Panc1 (cell line): Measurements from ENCODE around the gene TSPAN14. TPM values are rescaled to one million over a fixed set of nuclear protein-coding genes. Genes with fewer than 3 reads are reported as not detected.
"Not testable (repeated sequence)": the region's sequence is repeated elsewhere in the genome, so short reads cannot be mapped to it uniquely, and the experiment has no call there.

ENCODE experiments used
- ATAC-seq: fragments of 200-7000 bp; cut with Tn5 transposase; 2 replicates; pipeline ENCODE4 v1.9.1; 2020; ENCODE audit warnings: mild to moderate bottlenecking, moderate library complexity
- BruUV-seq: library from RNA; stranded (reverse); fragments of 400-500 nt; replicated peaks from 2 replicates; lab custom pipeline; 2021; lab: Mats Ljungman, UMichigan
- CTCF ChIA-PET: fragments of 300-600 bp; sonication (Branson Sonifier 250); formaldehyde crosslinking; loops from one replicate; lab custom pipeline; 2022; ENCODE audit warnings: antibody characterized with exemption; lab: Charles Lee
- POLR2A ChIA-PET: fragments of 300-600 bp; sonication (Branson Sonifier 250); formaldehyde crosslinking; loops from one replicate; lab custom pipeline; 2022; ENCODE audit warnings: antibody characterized with exemption; lab: Charles Lee
- DNase-seq: peaks from one replicate; pipeline ENCODE4 v3.0.0-alpha.2; 2010; ENCODE audit warnings: low read depth, low spot score
- H3K27ac ChIP-seq: 2 replicates; pipeline ENCODE4 v1.5.1; 2011; ENCODE audit warnings: mild to moderate bottlenecking, low read length, inconsistent platforms
- H3K27me3 ChIP-seq: fragments of 200-500 bp; sonication (Bioruptor generic); 2 replicates; pipeline ENCODE4 v1.6.0; 2014; ENCODE audit warnings: low read length, inconsistent platforms; ENCODE audit not compliant: control insufficient read depth, insufficient read depth
- H3K36me3 ChIP-seq: fragments of 200-500 bp; sonication (Bioruptor generic); 2 replicates; pipeline ENCODE4 v1.5.1; 2014; ENCODE audit warnings: inconsistent platforms, mild to moderate bottlenecking, low read length, moderate library complexity; ENCODE audit not compliant: control insufficient read depth, insufficient read depth
- H3K4me1 ChIP-seq: 2 replicates; pipeline ENCODE4 v1.5.1; 2011; ENCODE audit warnings: inconsistent platforms, mild to moderate bottlenecking, low read length, moderate library complexity; ENCODE audit not compliant: control insufficient read depth, insufficient read depth
- H3K4me3 ChIP-seq, 2 experiments: 2 replicates each; pipeline ENCODE4 v1.5.1; 2011 to 2012; ENCODE audit warnings: low read depth in 2 of 2, low read length in 2 of 2, mild to moderate bottlenecking in 2 of 2, inconsistent platforms in 1 of 2, moderate library complexity in 1 of 2
- H3K9me3 ChIP-seq: fragments of 200-500 bp; sonication (Bioruptor generic); 2 replicates; pipeline ENCODE4 v1.5.1; 2014; ENCODE audit warnings: low read depth, mild to moderate bottlenecking, inconsistent platforms, low read length, moderate library complexity; ENCODE audit not compliant: control insufficient read depth, insufficient read depth
- CTCF ChIP-seq: fragments of 450-650 bp; IDR thresholded peaks from 2 replicates; pipeline ENCODE4 v1.5.1; 2017; ENCODE audit warnings: mild to moderate bottlenecking
- POLR2AphosphoS5 ChIP-seq: IDR thresholded peaks from 2 replicates; pipeline ENCODE4 v1.6.1; 2012; ENCODE audit warnings: mild to moderate bottlenecking, low read depth, low read length, moderate library complexity
- REST ChIP-seq, 2 experiments: IDR thresholded peaks; 2 replicates each; pipeline ENCODE4 v1.6.1; 2011 to 2012; ENCODE audit warnings: low read depth in 2 of 2, control low read depth in 1 of 2, low read length in 1 of 2, mild to moderate bottlenecking in 1 of 2, moderate library complexity in 1 of 2; ENCODE audit not compliant: insufficient read depth in 1 of 2
- SIN3A ChIP-seq: IDR thresholded peaks from 2 replicates; pipeline ENCODE4 v1.6.1; 2012; ENCODE audit warnings: low read depth, mild to moderate bottlenecking, low read length, moderate library complexity, borderline replicate concordance; ENCODE audit not compliant: insufficient read depth
- TCF7L2 ChIP-seq: IDR thresholded peaks from 2 replicates; pipeline ENCODE4 v1.6.1; 2011; ENCODE audit warnings: mild to moderate bottlenecking, low read depth, low read length, inconsistent platforms
- in situ Hi-C: cut with HindIII; loops from 2 replicates; pipeline ENCODE4 v1.10.0; 2016; ENCODE audit warnings: low sequenced_read_pairs, low pct_unique_long_range_greater_than_20kb
- intact Hi-C: fragments of 100-400 bp; cut with micrococcal nuclease; formaldehyde crosslinking; loops from one replicate; pipeline ENCODE4 v1.10.0; 2022; ENCODE audit not compliant: unreplicated experiment
- total RNA-seq: library from RNA; stranded (reverse); gene quantifications from one replicate; pipeline ENCODE4 v1.2.1, GENCODE V29; 2021; ENCODE audit not compliant: unreplicated experiment

TSPAN14 gene
- total RNA-seq, 1 experiment from 2014 or later = 39.0 TPM

GRCh38 chr10:80477813-80478212 is 23.7 kb downstream of the TSPAN14 start:
- ATAC-seq (no peak), DNase-seq (no peak)
- no peak overlapping the region for H3K27ac ChIP-seq
- no peaks in the 10 kb centered on the region for H3K27me3 ChIP-seq
- no peaks in the 10 kb centered on the region for H3K4me1 ChIP-seq
- CTCF ChIA-PET = no interaction called here
- in situ Hi-C loops (no loop called here), intact Hi-C loops (no loop called here)
- H3K36me3 ChIP-seq = no peaks in the 10 kb centered on the region
- no TSS peak for BruUV-seq
- no peak overlapping the region for H3K4me3 ChIP-seq
- H3K9me3 ChIP-seq = peaks cover 8% of the 10 kb centered on the region; the same call in 1 of the 2 replicates
- TF ChIP-seq TCF7L2 (no peak), CTCF (no peak), REST (IDR thresholded peaks at IDR 0.05; ENCODE audit: insufficient read depth in 1 of 2, low read depth in 2 of 2, low read length in 1 of 2) (no peak), POLR2AphosphoS5 (no peak), SIN3A (no peak)
- POLR2A ChIA-PET = no interaction called here

GRCh38 chr10:80480373-80480772 is 26.3 kb downstream of the TSPAN14 start:
- DNase-seq, H3K9me3 ChIP-seq, H3K36me3 ChIP-seq, BruUV-seq, H3K27ac ChIP-seq, H3K27me3 ChIP-seq, H3K4me1 ChIP-seq, POLR2A ChIA-PET, in situ Hi-C loops, CTCF ChIA-PET, ATAC-seq, H3K4me3 ChIP-seq, intact Hi-C loops: not testable (repeated sequence)

GRCh38 chr10:80480852-80481251 is 26.7 kb downstream of the TSPAN14 start:
- CTCF ChIA-PET = no interaction called here
- Histone ChIP-seq H3K36me3 (no peaks in the 10 kb centered on the region), H3K27ac (no peak overlapping the region), H3K27me3 (no peaks in the 10 kb centered on the region), H3K4me3 (no peak overlapping the region), H3K9me3 (peaks cover 8% of the 10 kb centered on the region; the same call in 1 of the 2 replicates), H3K4me1 (no peaks in the 10 kb centered on the region)
- intact Hi-C loops (no loop called here), in situ Hi-C loops (no loop called here)
- no peak for DNase-seq
- BruUV-seq = no TSS peak
- no peak for ATAC-seq
- POLR2A ChIA-PET = no interaction called here
- TF ChIP-seq POLR2AphosphoS5 (no peak), CTCF (no peak), SIN3A (no peak), REST (IDR thresholded peaks at IDR 0.05; ENCODE audit: insufficient read depth in 1 of 2, low read depth in 2 of 2, low read length in 1 of 2) (no peak), TCF7L2 (no peak)
